GM23338 (cell line): ENCODE measurements around the gene RHOB. TPM values are rescaled to one million over a fixed set of nuclear protein-coding genes. Genes with fewer than 3 reads are reported as not detected.

Experiments used
- ATAC-seq: fragments of 200-7000 bp; cut with Tn5 transposase; 3 replicates; pipeline ENCODE4 v1.9.1; 2020
- DNase-seq: peaks from one replicate; pipeline ENCODE4 v3.0.0-alpha.2; 2015; ENCODE audit warnings: low spot score
- H2AFZ ChIP-seq: fragments of 200-600 bp; sonication (generic); 2 replicates; pipeline ENCODE4 v1.8.0; 2016; ENCODE audit warnings: antibody characterized with exemption, mild to moderate bottlenecking, moderate library complexity
- H3F3A ChIP-seq: fragments of 200-600 bp; sonication (generic); replicated peaks from 2 replicates; pipeline ENCODE4 v1.8.0; 2017; ENCODE audit warnings: antibody characterized with exemption, mixed run types, low read depth
- H3K27ac ChIP-seq: fragments of 200-600 bp; sonication (generic); 2 replicates; pipeline ENCODE4 v1.6.1; 2016; ENCODE audit warnings: low read depth
- H3K27me3 ChIP-seq: fragments of 200-600 bp; sonication (generic); 2 replicates; pipeline ENCODE4 v1.8.0; 2016; ENCODE audit warnings: mild to moderate bottlenecking, mixed run types, moderate library complexity; ENCODE audit not compliant: insufficient read depth
- H3K36me3 ChIP-seq: fragments of 200-600 bp; sonication (generic); 2 replicates; pipeline ENCODE4 v1.8.0; 2016; ENCODE audit warnings: mild to moderate bottlenecking; ENCODE audit not compliant: insufficient read depth
- H3K4me1 ChIP-seq: fragments of 200-600 bp; sonication (generic); 2 replicates; pipeline ENCODE4 v1.8.0; 2016; ENCODE audit warnings: mild to moderate bottlenecking, moderate library complexity; ENCODE audit not compliant: insufficient read depth
- H3K4me2 ChIP-seq: fragments of 200-600 bp; sonication (generic); 2 replicates; pipeline ENCODE4 v1.7.1; 2017; ENCODE audit warnings: mixed run types
- H3K4me3 ChIP-seq: fragments of 200-600 bp; sonication (generic); 2 replicates; pipeline ENCODE4 v1.6.1; 2016; ENCODE audit warnings: mixed run types
- H3K79me2 ChIP-seq: fragments of 200-600 bp; sonication (generic); replicated peaks from 2 replicates; pipeline ENCODE4 v1.8.0; 2017; ENCODE audit warnings: mild to moderate bottlenecking; ENCODE audit not compliant: insufficient read depth
- H3K9me2 ChIP-seq: fragments of 200-600 bp; sonication (generic); 2 replicates; pipeline ENCODE4 v1.8.0; 2017; ENCODE audit not compliant: insufficient read depth
- H4K20me1 ChIP-seq: fragments of 200-600 bp; sonication (generic); replicated peaks from 2 replicates; pipeline ENCODE4 v1.8.0; 2017; ENCODE audit warnings: mild to moderate bottlenecking; ENCODE audit not compliant: insufficient read depth
- H3K27ac Mint-ChIP-seq: 2 replicates; pipeline ENCODE4 v1.8.0; 2020; ENCODE audit warnings: inconsistent platforms, mild to moderate bottlenecking, moderate library complexity, mixed read lengths
- H3K27me3 Mint-ChIP-seq: 3 replicates; pipeline ENCODE4 v1.8.0; 2022; ENCODE audit warnings: low read depth, mild to moderate bottlenecking, moderate library complexity, mixed read lengths, inconsistent platforms; ENCODE audit not compliant: insufficient read depth, poor library complexity
- H3K36me3 Mint-ChIP-seq: 3 replicates; pipeline ENCODE4 v1.8.0; 2021; ENCODE audit warnings: low read depth, mild to moderate bottlenecking, inconsistent platforms, moderate library complexity, mixed read lengths
- H3K4me1 Mint-ChIP-seq: 3 replicates; pipeline ENCODE4 v1.8.0; 2020; ENCODE audit warnings: mild to moderate bottlenecking, inconsistent platforms, mixed read lengths
- H3K4me3 Mint-ChIP-seq: 3 replicates; pipeline ENCODE4 v1.8.0; 2021; ENCODE audit warnings: moderate library complexity, mild to moderate bottlenecking, inconsistent platforms, mixed read lengths
- H3K9me3 Mint-ChIP-seq: 3 replicates; pipeline ENCODE4 v1.8.0; 2020; ENCODE audit warnings: moderate library complexity, mild to moderate bottlenecking, inconsistent platforms, mixed read lengths
- CREB1 ChIP-seq: fragments of 250-450 bp; sonication (Bioruptor Pico); IDR thresholded peaks from 2 replicates; pipeline ENCODE4 v1.5.0; 2020; ENCODE audit warnings: low read depth, mild to moderate bottlenecking, moderate library complexity
- ETS1 ChIP-seq: IDR thresholded peaks from 2 replicates; pipeline ENCODE4 v1.6.1; 2016; ENCODE audit warnings: antibody characterized with exemption
- EZH2phosphoT487 ChIP-seq: fragments of 200-600 bp; sonication (generic); IDR thresholded peaks from one replicate; pipeline ENCODE4 v1.8.1; 2018; ENCODE audit warnings: antibody characterized with exemption; ENCODE audit not compliant: unreplicated experiment
- JUNB ChIP-seq: IDR thresholded peaks from one replicate; pipeline ENCODE4 v1.6.1; 2016; ENCODE audit warnings: antibody characterized with exemption; ENCODE audit not compliant: unreplicated experiment
- NANOG ChIP-seq: IDR thresholded peaks from 2 replicates; pipeline ENCODE4 v1.6.1; 2016; ENCODE audit warnings: antibody characterized with exemption, borderline replicate concordance
- POLR2AphosphoS5 ChIP-seq: IDR thresholded peaks from 2 replicates; pipeline ENCODE4 v1.6.1; 2016; ENCODE audit warnings: antibody characterized with exemption, low read depth
- REST ChIP-seq: IDR thresholded peaks from one replicate; pipeline ENCODE4 v1.6.1; 2018; ENCODE audit warnings: antibody characterized with exemption; ENCODE audit not compliant: unreplicated experiment
- ZNF114 ChIP-seq: fragments of 250-450 bp; sonication (Bioruptor Pico); IDR thresholded peaks from 2 replicates; pipeline ENCODE4 v1.5.0; 2020; ENCODE audit warnings: mild to moderate bottlenecking, moderate library complexity
- ZNF462 ChIP-seq: fragments of 250-450 bp; sonication (Bioruptor Pico); IDR thresholded peaks from 2 replicates; pipeline ENCODE4 v1.5.0; 2020; ENCODE audit warnings: mild to moderate bottlenecking, moderate library complexity
- polyA plus RNA-seq: library from polyadenylated mRNA; unstranded; fragments of >200 nt; fragmentation: Nextera tagmentation; extraction: Ambion mirVana; gene quantifications from 2 replicates; pipeline ENCODE4 v1.2.1, GENCODE V29; 2016
- total RNA-seq: library from RNA; depleted of rRNA; stranded (reverse); fragments of >200 nt; shearing (Covaris generic); gene quantifications from 2 replicates; pipeline ENCODE4 v1.2.3, GENCODE V29; 2014

Gene RHOB
- total and polyA plus RNA-seq, 2 experiments from 2014 or later, result 6.6 to 26.9 TPM

GRCh38 chr2:20424300-20425290 is 22.3 kb upstream of the RHOB start (continued):
- TF ChIP-seq REST, result no peak

GRCh38 chr2:20425371-20425881 is 21.4 kb upstream of the RHOB start:
- Histone ChIP-seq H2AFZ (no peak overlapping the region), H3F3A (no peaks in the 10 kb centered on the region), H3K27ac (no peak overlapping the region), H3K4me1 (no peaks in the 10 kb centered on the region), H3K27me3 (no peaks in the 10 kb centered on the region), H3K36me3 (no peaks in the 10 kb centered on the region), H3K4me2 (no peak overlapping the region), H3K4me3 (no peak overlapping the region), H4K20me1 (no peaks in the 10 kb centered on the region), H3K9me2 (no peaks in the 10 kb centered on the region), H3K79me2 (no peaks in the 10 kb centered on the region)
- no peak overlapping the region for H3K27ac Mint-ChIP-seq
- H3K9me3 Mint-ChIP-seq, result no peaks in the 10 kb centered on the region
- H3K36me3 Mint-ChIP-seq, result no peaks in the 10 kb centered on the region
- DNase-seq (no peak), ATAC-seq (no peak)
- peaks cover 8% of the 10 kb centered on the region for H3K4me1 Mint-ChIP-seq
- H3K4me3 Mint-ChIP-seq, result no peak overlapping the region
- H3K27me3 Mint-ChIP-seq, result peaks cover 9% of the 10 kb centered on the region
- TF ChIP-seq JUNB (no peak), EZH2phosphoT487 (no peak), ZNF114 (CRISPR knock-in tag) (no peak), ETS1 (no peak), CREB1 (CRISPR knock-in tag) (no peak), NANOG (no peak), POLR2AphosphoS5 (no peak), ZNF462 (CRISPR knock-in tag) (no peak)
